ENCODE results near the gene FGF9. TPM values are rescaled to one million over a fixed set of nuclear protein-coding genes. Genes with fewer than 3 reads are reported as not detected.

The FGF9 gene
- not detected in 2 replicates for total RNA-seq

GRCh38 chr13:21670883-21671619, at the start of gene FGF9:
TSS of gene FGF9 (plus strand) at chr13:21671073. CDS start at chr13:21671913, 840 bp downstream.
- peak; percentile 38 to 82 for DNase-seq (ENCODE audit: low read depth in 2 of 2)

GRCh38 chr13:21625366-21625765, 45.5 kb upstream of the FGF9 start:
- DNase-seq (ENCODE audit: low read depth in 2 of 2) = peak in 1 of 2 donors; percentile 40

- no peak for DNase-seq (ENCODE audit: low read depth in 2 of 2)
These were observed 38.7 kb upstream of the FGF9 start for GRCh38 chr13:21632196-21632595.

- no peak for DNase-seq (ENCODE audit: low read depth in 2 of 2)
These were observed 34.2 kb upstream of the FGF9 start for GRCh38 chr13:21636656-21637055.

- peak in 1 of 2 donors; percentile 42 for DNase-seq (ENCODE audit: low read depth in 2 of 2)
These were observed 33.6 kb upstream of the FGF9 start for GRCh38 chr13:21637296-21637695.

GRCh38 chr13:21638319-21639282, 32.3 kb upstream of the FGF9 start:
- peak in 1 of 2 donors; percentile 16 for DNase-seq (ENCODE audit: low read depth in 2 of 2)

- DNase-seq (ENCODE audit: low read depth in 2 of 2) = no peak
These were observed 31.3 kb upstream of the FGF9 start for GRCh38 chr13:21639561-21639960.

GRCh38 chr13:21641629-21642028, 29.2 kb upstream of the FGF9 start:
- no peak for DNase-seq (ENCODE audit: low read depth in 2 of 2)

GRCh38 chr13:21657538-21657937, 13.3 kb upstream of the FGF9 start:
- no peak for DNase-seq (ENCODE audit: low read depth in 2 of 2)

GRCh38 chr13:21659087-21659486, 11.8 kb upstream of the FGF9 start:
- DNase-seq (ENCODE audit: low read depth in 2 of 2) = no peak

- DNase-seq (ENCODE audit: low read depth in 2 of 2) = no peak
These were observed 9.6 kb upstream of the FGF9 start for GRCh38 chr13:21661097-21661909.

GRCh38 chr13:21663197-21663596, 7.7 kb upstream of the FGF9 start:
- no peak for DNase-seq (ENCODE audit: low read depth in 2 of 2)

- DNase-seq (ENCODE audit: low read depth in 2 of 2) = no peak
These were observed 2.1 kb upstream of the FGF9 start for GRCh38 chr13:21668732-21669275.

- peak in 1 of 2 donors; percentile 58 for DNase-seq (ENCODE audit: low read depth in 2 of 2)
These were observed 629 bp upstream of the FGF9 start for GRCh38 chr13:21670006-21670882.

- DNase-seq (ENCODE audit: low read depth in 2 of 2) = no peak
These were observed 880 bp downstream of the FGF9 start for GRCh38 chr13:21671620-21672286.

GRCh38 chr13:21672287-21672680, 1.4 kb downstream of the FGF9 start:
- no peak for DNase-seq (ENCODE audit: low read depth in 2 of 2)

- no peak for DNase-seq (ENCODE audit: low read depth in 2 of 2)
These were observed 2.1 kb downstream of the FGF9 start for GRCh38 chr13:21672796-21673538.

GRCh38 chr13:21673539-21673788, 2.6 kb downstream of the FGF9 start:
- no peak for DNase-seq (ENCODE audit: low read depth in 2 of 2)

GRCh38 chr13:21673789-21674489, 3.1 kb downstream of the FGF9 start:
- DNase-seq (ENCODE audit: low read depth in 2 of 2) = peak in 1 of 2 donors; percentile 52

Data from dermis microvascular lymphatic vessel endothelial cell (primary cell).